Skin of body (tissue), 2 donors: ENCODE data around the gene SOSTDC1. TPM values are rescaled to one million over a fixed set of nuclear protein-coding genes. Genes with fewer than 3 reads are reported as not detected.
"Not testable (repeated sequence)": the region's sequence is repeated elsewhere in the genome, so short reads cannot be mapped to it uniquely, and the experiment has no call there.

Experiments used
- DNase-seq: peaks from one replicate; lab custom pipeline; 2025; lab: John Stamatoyannopoulos, UW
- total RNA-seq: library from RNA; depleted of rRNA; stranded (reverse); fragments of >200 nt; gene quantifications from one replicate; pipeline ENCODE4 v1.2.3, GENCODE V29; 2014

Gene SOSTDC1
- total RNA-seq, 1 donor from 2014 or later: 58.9 TPM

DNA sequence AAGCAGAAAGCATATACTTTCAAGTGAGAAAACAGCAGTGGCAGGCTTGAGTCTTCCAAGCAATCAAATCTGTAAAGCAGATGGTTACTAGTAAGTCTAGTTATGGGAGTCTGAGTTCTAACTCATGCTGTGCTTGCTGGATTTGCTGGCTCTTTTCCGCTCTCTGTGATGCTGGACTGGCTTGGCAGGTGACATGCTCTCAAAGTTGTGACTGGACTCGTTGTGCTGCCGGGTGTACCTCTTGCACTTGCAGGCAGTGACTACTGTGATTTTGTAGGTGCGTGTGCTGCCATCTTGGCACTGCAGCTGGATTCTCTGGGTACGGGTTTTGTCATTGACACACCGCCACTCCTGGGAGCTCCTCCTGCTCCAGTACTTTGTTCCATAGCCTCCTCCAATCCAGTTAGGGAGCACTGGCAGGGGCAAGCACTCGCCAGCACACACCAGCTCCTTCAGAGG lies 3.1 kb downstream of the SOSTDC1 start:
- peak; percentile 9 for DNase-seq

DNA sequence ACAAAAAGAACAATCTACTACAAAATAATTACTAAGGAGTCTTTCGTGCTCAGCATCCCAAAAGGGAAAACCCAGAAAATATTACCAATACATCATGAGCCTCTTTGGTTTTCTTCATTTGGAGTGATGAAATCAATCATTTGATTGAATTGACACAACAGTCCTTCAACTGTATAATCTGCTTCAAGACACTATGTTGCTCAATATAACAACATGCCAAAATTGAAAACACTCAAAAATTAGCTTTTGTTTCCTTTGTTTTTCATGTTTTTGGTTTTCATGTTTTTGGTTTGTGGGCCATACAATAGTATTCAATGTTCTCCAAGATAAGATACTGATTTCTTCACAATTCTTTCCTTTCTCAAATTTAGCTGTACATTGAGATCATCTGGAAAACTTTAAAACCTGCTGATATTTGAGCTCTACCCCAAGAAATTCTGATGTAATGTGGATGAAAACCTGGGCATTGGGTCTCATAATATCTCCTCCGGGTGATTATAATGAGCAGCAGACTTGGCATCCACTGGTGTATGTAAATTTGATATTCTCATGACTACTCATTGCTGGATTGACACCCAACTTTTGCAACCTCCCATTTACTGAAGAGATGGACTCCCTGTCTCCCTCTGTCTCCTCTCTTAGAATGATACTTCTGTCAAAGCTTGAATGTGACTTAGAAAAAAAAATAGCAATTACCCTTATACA lies 4.6 kb downstream of the SOSTDC1 start:
- no peak for DNase-seq

GRCh38 chr7:16456303-16456702 lies 9.2 kb downstream of the SOSTDC1 start:
- DNase-seq: not testable (repeated sequence)

DNA sequence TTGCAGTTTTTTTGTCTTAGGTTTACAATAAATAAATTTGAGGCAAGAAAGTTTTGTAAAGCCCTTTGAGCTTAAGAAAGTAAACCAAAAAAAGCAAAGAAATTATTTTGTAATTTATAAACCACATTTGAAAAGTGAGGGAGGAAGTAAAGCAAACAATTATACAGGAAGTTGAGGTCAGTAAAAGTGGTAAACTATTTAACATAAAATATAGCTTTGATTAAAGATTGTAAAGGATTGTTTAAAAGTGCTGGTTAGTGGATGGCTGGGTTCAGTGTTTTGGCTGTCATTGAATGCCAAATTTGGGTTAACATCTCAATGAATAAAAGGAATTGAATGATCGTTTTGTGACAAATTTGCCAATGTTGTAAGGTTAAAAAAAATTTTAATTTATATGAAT lies 9.9 kb downstream of the SOSTDC1 start:
- no peak for DNase-seq

DNA sequence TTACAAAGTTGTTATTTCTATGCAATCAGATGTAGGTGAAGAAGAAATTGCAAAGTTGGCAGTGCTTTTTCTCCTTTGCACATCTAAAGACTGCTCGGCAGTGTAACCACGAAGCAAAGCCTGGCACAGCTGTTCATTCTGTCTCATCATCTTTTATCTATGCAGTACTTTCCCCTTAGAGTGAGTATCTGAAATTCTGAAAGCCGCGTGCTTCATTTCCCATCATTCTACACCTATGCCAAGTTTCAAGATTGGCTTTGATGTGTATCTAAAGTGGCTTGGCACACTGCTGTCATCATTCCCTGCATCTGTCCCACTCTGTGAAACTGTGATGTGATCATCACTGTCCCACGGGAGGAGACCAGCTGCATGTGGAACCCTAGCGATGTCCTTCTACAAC lies 15.2 kb downstream of the SOSTDC1 start:
- no peak for DNase-seq

DNA sequence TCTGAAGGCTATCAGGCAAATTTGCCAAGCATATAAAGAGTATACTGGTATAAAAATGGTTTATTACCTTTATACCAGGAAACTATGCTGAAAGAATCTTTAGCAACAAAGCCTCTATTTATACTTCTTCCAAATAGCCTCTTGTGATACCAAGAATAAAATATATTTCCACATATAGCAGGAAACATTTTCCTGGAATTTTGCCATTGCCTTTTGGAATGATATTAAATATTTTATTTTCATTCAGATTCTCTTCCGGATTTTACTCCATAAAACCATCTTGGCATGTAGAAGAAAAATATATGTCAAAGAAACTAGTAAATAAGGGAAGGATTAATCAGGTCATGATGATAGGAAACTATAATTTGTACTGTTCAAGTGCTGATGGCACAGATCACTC lies 17.7 kb downstream of the SOSTDC1 start:
- peak; percentile 64 for DNase-seq

DNA sequence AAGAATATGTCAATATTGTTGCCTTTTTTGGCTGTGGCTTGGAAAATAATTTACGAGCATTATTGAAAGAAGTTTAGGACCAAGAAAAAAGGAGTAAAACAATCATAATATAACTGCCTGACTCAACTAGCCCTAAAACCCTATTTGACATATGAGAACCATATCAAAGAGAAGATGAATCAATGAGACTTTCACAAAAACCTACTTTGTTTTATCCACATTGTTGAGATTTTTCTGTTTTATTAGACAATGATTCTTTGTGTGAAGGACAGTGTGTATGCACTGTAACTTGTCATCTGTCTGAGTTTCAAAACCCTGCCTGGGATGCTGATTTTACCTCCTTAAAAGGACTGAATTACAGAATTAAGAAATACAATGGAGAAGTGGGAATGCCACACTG lies 19.0 kb downstream of the SOSTDC1 start:
- no peak for DNase-seq

DNA sequence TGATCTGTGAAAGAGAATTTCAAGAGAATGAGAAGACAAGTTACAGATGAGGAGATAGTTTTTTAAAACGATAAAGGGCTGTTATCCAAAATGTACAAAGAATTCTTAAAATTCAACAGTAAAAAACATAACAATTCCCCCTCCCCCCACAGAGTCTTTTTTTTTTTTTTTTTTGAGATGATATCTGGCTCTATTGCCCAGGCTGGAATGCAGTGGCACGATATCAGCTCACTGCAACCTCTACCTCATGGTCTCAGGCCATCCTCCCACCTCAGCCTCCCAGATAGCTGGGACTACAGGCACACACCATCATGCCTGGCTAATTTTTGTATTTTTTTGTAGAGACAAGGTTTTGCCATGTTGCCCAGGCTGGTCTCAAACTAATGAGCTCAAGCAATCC lies 21.7 kb downstream of the SOSTDC1 start:
- not testable (repeated sequence) for DNase-seq

DNA sequence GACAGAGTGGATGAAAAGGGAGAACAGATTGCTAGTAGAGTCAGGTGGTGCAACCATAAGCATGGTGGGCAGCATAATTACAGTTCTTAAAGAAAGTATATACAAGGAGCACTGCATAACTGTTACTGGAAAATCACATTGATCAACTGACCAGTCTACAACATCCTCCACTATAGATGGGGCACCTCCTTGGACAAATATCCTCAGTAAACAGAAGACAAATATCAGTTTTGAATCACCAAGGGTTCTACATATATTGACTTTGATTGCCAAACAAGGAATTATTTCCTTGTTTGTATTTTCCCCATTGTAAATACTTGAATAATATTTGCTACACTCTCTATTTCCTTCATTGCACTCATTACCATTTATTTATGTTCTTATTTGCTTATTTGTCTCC lies 26.6 kb downstream of the SOSTDC1 start:
- no peak for DNase-seq

DNA sequence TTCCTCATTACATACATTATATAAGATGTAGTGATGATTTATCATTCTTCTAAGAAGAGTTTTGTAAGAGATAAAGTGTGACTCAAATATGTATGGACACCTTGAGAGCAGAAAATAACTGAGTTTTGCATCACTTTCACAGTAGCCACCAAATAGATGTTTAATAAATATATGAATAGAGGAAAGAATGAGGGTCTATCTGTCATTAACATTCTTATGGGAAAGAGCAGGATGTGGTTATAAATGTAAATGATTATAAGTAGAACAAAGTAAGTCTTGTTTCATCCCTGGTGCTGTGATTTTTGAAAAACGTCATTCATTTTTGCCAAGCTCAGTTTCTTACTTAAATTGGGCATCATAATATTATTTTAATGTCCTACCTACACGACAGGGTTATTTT lies 29.2 kb downstream of the SOSTDC1 start:
- DNase-seq: no peak

- no peak for DNase-seq
Measured at GRCh38 chr7:16433568-16434122, 31.9 kb downstream of the SOSTDC1 start.

- DNase-seq: no peak
Measured at GRCh38 chr7:16432425-16432731, 33.2 kb downstream of the SOSTDC1 start.

- no peak for DNase-seq
Measured at GRCh38 chr7:16431646-16432424, 33.7 kb downstream of the SOSTDC1 start.

GRCh38 chr7:16430133-16430532 lies 35.4 kb downstream of the SOSTDC1 start:
- no peak for DNase-seq

DNA sequence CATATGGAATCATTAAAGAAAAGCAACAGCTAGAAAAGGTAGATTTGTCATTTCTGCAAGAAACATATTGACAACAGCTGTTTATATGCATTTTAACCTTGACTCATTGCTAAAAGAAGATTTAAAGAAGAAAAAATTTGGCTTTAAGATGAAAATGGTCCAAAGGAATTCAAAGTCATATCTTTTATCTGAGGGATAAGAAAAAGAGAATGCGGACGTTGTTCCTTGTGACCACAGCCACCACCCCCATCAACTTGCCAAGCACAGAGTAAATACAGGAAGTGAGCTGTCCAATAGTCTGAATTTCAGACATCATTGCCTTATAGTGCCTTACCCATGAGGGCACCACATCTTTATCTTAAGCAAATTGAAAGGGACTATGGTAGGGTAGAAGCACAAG lies 36.9 kb downstream of the SOSTDC1 start:
- no peak for DNase-seq

DNA sequence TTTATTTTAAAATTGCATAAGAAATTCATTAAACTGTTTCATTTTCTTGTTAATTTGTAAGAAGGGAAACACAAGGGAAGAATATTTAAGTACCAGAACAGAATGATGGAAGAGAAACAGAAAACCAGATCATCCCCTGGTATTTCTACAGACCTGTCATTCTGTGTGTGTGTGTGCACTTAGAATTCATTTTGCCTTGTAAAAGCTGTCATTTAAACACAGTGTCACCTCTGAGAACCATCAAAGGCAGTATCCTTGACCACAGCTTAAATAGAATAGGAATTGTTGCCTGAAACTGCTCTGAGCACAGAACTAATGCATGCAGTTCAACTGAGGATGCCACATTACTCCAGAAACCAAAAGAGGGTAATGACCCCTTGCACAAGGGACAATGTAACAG lies 37.4 kb downstream of the SOSTDC1 start:
- DNase-seq: no peak

DNA sequence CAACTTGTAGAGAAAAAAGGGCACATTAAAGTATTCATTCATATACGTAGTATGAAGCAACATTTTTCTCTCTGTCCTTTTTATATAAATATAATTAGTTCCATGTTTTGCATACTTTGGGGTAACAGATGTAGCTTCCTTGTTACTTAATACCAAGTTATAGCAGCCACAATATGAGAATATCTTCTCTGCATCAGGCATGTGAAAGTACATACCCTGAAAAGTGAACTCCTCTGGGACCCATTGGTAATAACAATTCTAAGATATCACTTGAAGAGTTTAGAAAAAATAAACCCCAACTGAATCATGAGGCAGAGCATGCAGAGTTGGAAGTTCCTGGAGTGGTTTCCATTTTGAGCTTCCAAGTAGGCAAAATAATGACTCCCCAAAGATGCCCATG lies 41.8 kb downstream of the SOSTDC1 start:
- DNase-seq: no peak

GRCh38 chr7:16422917-16423316 lies 42.6 kb downstream of the SOSTDC1 start:
- DNase-seq: no peak

GRCh38 chr7:16422103-16422435 lies 43.5 kb downstream of the SOSTDC1 start:
- no peak for DNase-seq

DNA sequence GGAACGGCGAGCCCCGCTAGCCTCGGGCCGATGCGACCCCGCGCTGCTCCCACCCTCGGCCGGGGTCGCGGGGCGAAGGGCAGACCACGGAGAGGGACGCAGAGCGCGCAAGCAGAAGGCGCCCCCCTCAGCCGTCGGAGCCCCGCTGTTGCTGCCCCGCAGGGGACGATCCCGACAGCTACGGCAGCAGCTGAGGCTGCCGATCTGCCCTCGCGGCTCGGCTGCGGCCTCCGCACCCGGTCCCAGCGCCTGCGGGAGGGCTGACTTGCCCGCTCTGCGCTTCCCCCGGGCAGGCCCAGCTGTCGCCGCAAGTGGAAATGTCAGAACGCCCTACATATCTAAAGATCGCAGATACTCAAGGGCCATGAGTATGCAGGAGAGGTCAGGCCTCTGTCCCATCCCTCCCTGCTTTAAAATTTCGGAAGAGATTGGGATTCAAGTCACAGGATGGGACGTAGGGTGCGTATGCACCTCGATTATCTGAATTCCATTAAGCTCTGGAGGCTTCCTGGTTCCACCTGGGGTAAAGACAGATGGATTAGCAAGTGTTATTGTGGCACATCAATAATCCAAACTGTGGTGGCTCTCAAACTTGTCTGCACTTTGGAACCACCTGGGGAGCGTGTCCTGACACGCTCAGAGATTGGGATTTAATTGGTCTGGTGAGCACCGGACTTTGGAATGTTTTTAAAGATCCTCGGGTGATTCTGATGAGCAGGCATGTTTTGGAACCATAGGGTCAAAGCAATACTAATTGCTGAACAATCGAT lies 44.0 kb downstream of the SOSTDC1 start, which contains the start of gene CRPPA:
TSS of gene CRPPA (minus strand) at position 206 of the 770 bp plus-strand sequence. CDS start 216 bp downstream, outside the sequence.
- DNase-seq: peak; percentile 19

DNA sequence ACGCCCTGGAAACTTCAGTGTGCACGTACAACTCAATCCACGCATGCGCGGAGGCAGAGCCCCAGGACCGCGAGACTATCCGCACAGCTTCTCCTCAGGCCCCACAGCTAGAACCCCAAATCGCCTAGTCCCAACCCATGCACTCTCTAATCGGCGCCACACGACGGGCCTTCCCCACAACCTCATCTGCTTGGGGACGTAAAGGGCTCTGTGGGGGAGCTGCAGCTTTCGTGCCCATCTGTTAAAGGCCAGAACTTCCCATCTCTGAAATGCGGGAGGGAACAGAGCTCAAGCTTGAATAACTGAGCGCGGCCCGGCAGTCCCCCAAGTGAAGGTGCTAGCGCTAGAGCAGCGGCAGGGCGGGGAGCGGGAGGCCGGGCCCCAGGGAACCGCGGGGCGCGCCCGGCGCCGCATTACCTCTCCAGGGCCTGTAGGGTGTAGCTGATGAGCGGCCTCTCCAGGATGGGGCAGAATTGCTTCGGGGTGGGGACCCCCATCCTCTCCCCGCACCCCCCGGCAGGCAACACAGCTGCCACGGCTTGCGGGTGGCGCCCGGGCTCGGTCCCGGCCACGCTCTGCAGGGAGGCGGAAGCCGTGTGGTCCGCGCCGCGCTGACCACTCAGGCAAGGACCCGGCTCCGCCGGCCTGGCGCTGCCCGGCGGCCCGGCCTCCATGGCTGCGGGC lies 44.7 kb downstream of the SOSTDC1 start:
- DNase-seq: peak; percentile 86

DNA sequence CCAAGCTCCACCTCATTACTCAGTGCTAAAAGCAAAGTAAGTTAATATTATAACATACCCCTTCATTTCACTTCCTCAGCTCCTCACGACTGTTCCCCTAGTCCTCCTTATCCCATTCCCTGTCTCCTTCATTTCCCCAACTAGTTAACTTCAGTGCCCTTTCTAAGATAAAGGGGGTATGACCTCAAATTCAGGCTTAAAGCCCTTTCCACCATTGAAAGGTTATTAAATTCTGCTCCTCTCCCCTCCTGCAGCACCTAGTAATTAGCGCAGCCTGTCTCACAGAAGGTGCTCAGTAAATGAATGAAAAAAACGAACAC lies 45.2 kb downstream of the SOSTDC1 start:
- DNase-seq: no peak
